Astrocyte (in vitro differentiated cells and primary cell): ENCODE data around the gene ANGEL1.

Experiments used
- EZH2 ChIP-seq: IDR thresholded peaks from 2 replicates; pipeline ENCODE4 v1.6.1; 2012; ENCODE audit warnings: mild to moderate bottlenecking, low read length, inconsistent platforms; ENCODE audit not compliant: insufficient read depth
- TF ChIP-seq, protein P1 (sequence below): IDR thresholded peaks from 2 replicates; pipeline ENCODE4 v1.5.1; 2011; ENCODE audit warnings: low read depth, mild to moderate bottlenecking, inconsistent platforms, low read length, moderate library complexity; ENCODE audit not compliant: insufficient read depth

DNA sequence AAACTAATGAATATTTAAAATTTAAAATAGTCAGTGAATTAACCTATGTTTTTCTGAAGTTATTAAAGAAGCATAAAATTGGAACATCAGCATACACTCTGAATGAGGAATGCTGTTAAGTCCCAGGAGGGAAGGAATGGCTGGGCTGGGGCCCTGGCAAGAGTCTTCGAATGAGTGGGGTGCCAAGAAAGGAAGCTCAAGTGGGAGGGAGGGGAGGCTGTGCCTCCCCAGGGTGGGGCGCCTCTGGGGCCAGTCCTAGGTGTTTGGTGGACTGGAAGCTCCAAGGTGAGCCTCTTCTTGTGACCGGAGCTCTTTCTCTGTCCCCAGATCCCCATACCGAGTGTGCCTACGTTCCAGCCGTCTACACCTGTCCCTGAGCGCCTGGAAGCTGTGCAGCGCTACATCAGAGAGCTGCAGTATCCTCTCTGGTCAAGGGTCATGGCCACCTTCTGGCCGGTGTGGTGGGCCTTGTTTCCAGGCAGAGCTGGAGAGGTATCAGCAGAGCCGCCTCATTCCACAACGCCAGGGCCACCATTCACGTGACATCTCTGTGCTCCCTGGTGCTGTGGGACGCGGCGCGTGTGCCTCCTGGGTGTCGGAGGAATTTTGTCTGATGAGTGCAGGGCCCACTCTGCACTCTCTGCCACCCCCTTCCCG, 42.9 kb downstream of the ANGEL1 start:
- TF ChIP-seq, protein P1, sequence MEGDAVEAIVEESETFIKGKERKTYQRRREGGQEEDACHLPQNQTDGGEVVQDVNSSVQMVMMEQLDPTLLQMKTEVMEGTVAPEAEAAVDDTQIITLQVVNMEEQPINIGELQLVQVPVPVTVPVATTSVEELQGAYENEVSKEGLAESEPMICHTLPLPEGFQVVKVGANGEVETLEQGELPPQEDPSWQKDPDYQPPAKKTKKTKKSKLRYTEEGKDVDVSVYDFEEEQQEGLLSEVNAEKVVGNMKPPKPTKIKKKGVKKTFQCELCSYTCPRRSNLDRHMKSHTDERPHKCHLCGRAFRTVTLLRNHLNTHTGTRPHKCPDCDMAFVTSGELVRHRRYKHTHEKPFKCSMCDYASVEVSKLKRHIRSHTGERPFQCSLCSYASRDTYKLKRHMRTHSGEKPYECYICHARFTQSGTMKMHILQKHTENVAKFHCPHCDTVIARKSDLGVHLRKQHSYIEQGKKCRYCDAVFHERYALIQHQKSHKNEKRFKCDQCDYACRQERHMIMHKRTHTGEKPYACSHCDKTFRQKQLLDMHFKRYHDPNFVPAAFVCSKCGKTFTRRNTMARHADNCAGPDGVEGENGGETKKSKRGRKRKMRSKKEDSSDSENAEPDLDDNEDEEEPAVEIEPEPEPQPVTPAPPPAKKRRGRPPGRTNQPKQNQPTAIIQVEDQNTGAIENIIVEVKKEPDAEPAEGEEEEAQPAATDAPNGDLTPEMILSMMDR: no peak
- no peak for TF ChIP-seq EZH2
